Measurements from ENCODE around the gene CSNK1G1.
A peak's percentile ranks its signal among the peaks of the same experiment; 100 is the strongest.
"Not testable (repeated sequence)": the region's sequence is repeated elsewhere in the genome, so short reads cannot be mapped to it uniquely, and the experiment has no call there.

The CSNK1G1 gene

DNA sequence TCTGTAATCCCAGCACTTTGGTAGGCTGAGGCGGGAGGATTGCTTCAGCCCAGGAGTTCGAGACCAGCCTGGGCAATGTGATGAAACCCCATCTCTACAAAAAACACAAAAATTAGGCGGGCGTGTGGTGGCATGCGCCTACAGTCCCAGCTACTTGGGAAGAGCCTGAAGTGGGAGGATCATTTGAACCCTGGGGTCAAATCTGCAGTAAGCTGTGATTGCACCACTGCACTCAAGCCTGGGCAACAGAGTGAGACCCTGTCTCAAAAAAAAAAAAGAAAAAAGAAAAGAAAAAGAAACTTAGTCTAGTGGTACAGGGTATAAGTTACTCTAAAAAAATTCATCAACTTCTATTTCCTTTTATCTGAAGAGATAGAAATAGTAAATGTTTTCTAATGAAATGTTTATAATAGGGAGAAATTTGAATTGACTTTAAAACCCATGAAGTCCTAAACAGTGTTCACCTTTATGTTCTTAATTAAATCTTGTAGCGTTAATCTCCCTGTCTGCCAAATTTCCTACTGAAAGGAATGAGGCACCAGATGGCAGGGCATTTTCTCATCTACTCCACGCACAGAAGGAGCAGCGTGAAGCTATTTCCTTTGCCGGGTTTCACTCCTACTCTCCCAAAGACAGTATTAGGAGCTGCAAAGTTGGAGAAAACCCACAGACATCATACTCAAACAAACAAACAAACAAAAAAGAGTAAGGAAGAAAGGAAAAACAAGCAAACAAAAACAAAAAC lies 23.4 kb upstream of the CSNK1G1 start:
- H3K4me1 Mint-ChIP-seq = peaks cover 35% of the 10 kb centered on the region
- no peaks in the 10 kb centered on the region for H3K9me3 Mint-ChIP-seq
- TF ChIP-seq CTCF (IDR thresholded peaks at IDR 0.05) = no peak
- no peak for DNase-seq
- H3K27me3 Mint-ChIP-seq (ENCODE audit: low read depth, poor library complexity) = no peaks in the 10 kb centered on the region
- peak overlapping the region; percentile 68 for H3K27ac Mint-ChIP-seq
- peaks cover 25% of the 10 kb centered on the region for H3K36me3 Mint-ChIP-seq (ENCODE audit: low read depth)
- H3K4me3 Mint-ChIP-seq = peak overlapping the region; percentile 92

GRCh38 chr15:64373360-64373759 lies 17.4 kb upstream of the CSNK1G1 start:
- Mint-ChIP-seq H3K27me3 (ENCODE audit: low read depth, poor library complexity) (peaks cover 2% of the 10 kb centered on the region), H3K27ac (no peak overlapping the region), H3K4me3 (no peak overlapping the region), H3K4me1 (no peaks in the 10 kb centered on the region), H3K9me3 (no peaks in the 10 kb centered on the region), H3K36me3 (ENCODE audit: low read depth) (peaks cover 48% of the 10 kb centered on the region)
- TF ChIP-seq CTCF (IDR thresholded peaks at IDR 0.05) = no peak
- no peak for DNase-seq

- H3K36me3 Mint-ChIP-seq (ENCODE audit: low read depth) = peaks cover 51% of the 10 kb centered on the region
- not testable (repeated sequence) for H3K27me3 Mint-ChIP-seq (ENCODE audit: low read depth, poor library complexity); DNase-seq; H3K27ac Mint-ChIP-seq; H3K9me3 Mint-ChIP-seq; H3K4me3 Mint-ChIP-seq; H3K4me1 Mint-ChIP-seq
Measured at GRCh38 chr15:64371383-64371782, 15.4 kb upstream of the CSNK1G1 start.

GRCh38 chr15:64369078-64369607 lies 13.2 kb upstream of the CSNK1G1 start:
- peaks cover 5% of the 10 kb centered on the region for H3K27me3 Mint-ChIP-seq (ENCODE audit: low read depth, poor library complexity)
- H3K27ac Mint-ChIP-seq = peak overlapping the region; percentile 51
- TF ChIP-seq CTCF (IDR thresholded peaks at IDR 0.05) = no peak
- H3K36me3 Mint-ChIP-seq (ENCODE audit: low read depth) = peaks cover 42% of the 10 kb centered on the region
- H3K4me3 Mint-ChIP-seq = no peak overlapping the region
- DNase-seq = no peak
- H3K9me3 Mint-ChIP-seq = no peaks in the 10 kb centered on the region
- no peaks in the 10 kb centered on the region for H3K4me1 Mint-ChIP-seq

- Mint-ChIP-seq H3K36me3 (ENCODE audit: low read depth) (peaks cover 18% of the 10 kb centered on the region), H3K9me3 (no peaks in the 10 kb centered on the region), H3K4me1 (peaks cover 7% of the 10 kb centered on the region), H3K27me3 (ENCODE audit: low read depth, poor library complexity) (peaks cover 4% of the 10 kb centered on the region), H3K27ac (no peak overlapping the region), H3K4me3 (no peak overlapping the region)
- TF ChIP-seq CTCF (IDR thresholded peaks at IDR 0.05) = no peak
- no peak for DNase-seq
Measured at GRCh38 chr15:64361259-64361658, 5.3 kb upstream of the CSNK1G1 start.

DNA sequence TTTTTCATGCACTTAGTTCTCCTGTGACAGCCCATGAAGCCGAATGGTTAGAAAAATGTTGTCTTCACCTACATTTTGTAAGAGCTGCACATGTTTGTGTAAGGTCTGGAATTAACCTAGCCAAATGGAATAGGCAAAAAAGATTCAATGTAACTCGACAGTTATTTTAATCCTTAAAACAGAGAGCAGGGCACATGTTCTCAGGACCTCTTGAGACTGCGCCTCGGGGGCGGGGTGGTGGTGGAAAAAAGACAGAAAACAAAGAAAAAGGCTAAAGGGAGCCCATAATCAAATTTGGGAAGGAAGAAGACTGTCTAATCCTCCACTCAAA lies 702 bp upstream of the CSNK1G1 start:
- TF ChIP-seq CTCF (IDR thresholded peaks at IDR 0.05) = no peak
- Mint-ChIP-seq H3K9me3 (no peaks in the 10 kb centered on the region), H3K36me3 (ENCODE audit: low read depth) (peaks cover 6% of the 10 kb centered on the region), H3K27ac (peak overlapping the region; percentile 96), H3K27me3 (ENCODE audit: low read depth, poor library complexity) (no peaks in the 10 kb centered on the region), H3K4me3 (peak overlapping the region; percentile 94), H3K4me1 (peaks cover 21% of the 10 kb centered on the region)
- no peak for DNase-seq

All from nephron progenitor cell (in vitro differentiated cells).